Stimulated activated memory B cell treated with anti-CD40 and anti-IgM and Interleukin-4, amounts not matched to agents 10 μg/mL and 1 μg/mL and 100 μg/mL, for 72 hours (primary cell): ENCODE measurements around the gene KRTAP9-2.
"Not testable (repeated sequence)": the region's sequence is repeated elsewhere in the genome, so short reads cannot be mapped to it uniquely, and the experiment has no call there.

Experiments
- ATAC-seq: fragments of 150-1000 bp; cut with Tn5 transposase; 2 replicates; pipeline ENCODE4 v1.10.0; 2021
- H3K27ac Mint-ChIP-seq: one replicate; pipeline ENCODE4 v1.8.0; 2022; ENCODE audit warnings: mild to moderate bottlenecking, mixed read lengths
- H3K27me3 Mint-ChIP-seq: one replicate; pipeline ENCODE4 v1.8.0; 2022; ENCODE audit warnings: mixed read lengths
- H3K36me3 Mint-ChIP-seq: one replicate; pipeline ENCODE4 v1.8.0; 2022; ENCODE audit warnings: mixed read lengths
- H3K4me1 Mint-ChIP-seq: one replicate; pipeline ENCODE4 v1.8.0; 2022; ENCODE audit warnings: mixed read lengths
- H3K4me3 Mint-ChIP-seq: one replicate; pipeline ENCODE4 v1.8.0; 2022; ENCODE audit warnings: mild to moderate bottlenecking, moderate library complexity, mixed read lengths
- H3K9me3 Mint-ChIP-seq: one replicate; pipeline ENCODE4 v1.8.0; 2022; ENCODE audit warnings: mixed read lengths

KRTAP9-2 gene

DNA sequence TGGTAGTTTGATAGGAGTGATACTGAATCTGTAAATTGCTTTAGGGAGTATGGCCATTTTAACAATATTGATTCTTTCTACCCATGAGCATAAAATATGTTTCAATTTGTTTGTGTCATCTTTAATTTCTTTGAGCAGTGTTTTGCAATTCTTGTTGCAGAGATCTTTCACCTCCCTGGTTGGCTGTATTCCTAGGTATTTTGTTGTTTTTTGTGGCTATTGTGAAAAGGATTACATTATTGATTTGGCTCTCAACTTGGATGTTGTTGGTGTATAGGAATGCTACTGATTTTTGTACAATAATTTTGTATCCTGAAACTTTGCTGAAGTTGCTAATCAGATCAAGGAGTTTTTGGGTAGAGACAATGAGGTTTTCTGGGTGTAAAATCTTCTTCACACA, 32.0 kb downstream of the KRTAP9-2 start:
- Mint-ChIP-seq H3K9me3 (peaks cover 3% of the 10 kb centered on the region), H3K4me3 (no peak overlapping the region), H3K4me1 (no peaks in the 10 kb centered on the region), H3K36me3 (no peaks in the 10 kb centered on the region), H3K27me3 (peaks cover 61% of the 10 kb centered on the region), H3K27ac (no peak overlapping the region)
- ATAC-seq = no peak

DNA sequence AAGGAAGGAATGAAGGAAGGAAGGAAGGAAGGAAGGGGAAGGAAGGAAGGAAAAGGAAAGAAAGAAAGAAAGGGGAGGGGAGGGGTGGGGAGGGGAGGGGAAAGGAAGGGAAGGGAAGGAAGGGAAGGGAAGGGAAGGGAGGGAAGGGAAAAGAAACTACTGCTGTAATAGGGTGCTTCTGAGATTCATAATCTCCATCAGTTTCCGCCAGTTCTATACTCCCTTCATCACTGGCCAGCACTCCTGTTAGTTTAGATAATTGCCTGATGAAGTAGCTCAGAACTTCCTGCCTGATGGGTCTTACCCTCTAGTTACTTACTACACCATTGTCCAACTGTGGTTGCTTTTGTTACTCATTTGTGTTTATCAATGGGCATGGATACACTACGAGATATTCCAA, 36.8 kb downstream of the KRTAP9-2 start:
- Mint-ChIP-seq H3K9me3 (peaks cover 3% of the 10 kb centered on the region), H3K27ac (no peak overlapping the region), H3K27me3 (peaks cover 59% of the 10 kb centered on the region), H3K4me1 (no peaks in the 10 kb centered on the region), H3K36me3 (no peaks in the 10 kb centered on the region), H3K4me3 (no peak overlapping the region)
- no peak for ATAC-seq

DNA sequence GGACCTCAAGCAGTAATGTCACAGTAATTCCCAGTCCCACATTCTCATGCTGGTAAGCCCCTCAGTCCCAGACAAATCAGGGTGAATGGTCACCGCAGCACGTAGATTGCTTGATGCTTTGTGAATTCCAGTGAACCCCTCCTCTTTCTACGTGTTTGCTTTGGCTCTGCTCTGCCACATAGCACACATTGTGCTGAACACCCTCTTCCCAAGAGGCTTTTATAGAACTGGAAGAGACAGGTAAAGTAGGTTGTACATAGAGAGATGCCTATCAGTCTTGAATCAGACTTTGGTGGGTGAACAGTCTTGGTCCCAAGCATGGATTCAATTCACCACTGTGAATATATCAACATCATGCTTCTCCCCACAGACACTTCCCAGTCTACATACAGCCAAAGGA, 38.2 kb downstream of the KRTAP9-2 start:
- H3K36me3 Mint-ChIP-seq = no peaks in the 10 kb centered on the region
- ATAC-seq = no peak
- H3K9me3 Mint-ChIP-seq = peaks cover 3% of the 10 kb centered on the region
- H3K4me1 Mint-ChIP-seq = no peaks in the 10 kb centered on the region
- no peak overlapping the region for H3K4me3 Mint-ChIP-seq
- H3K27me3 Mint-ChIP-seq = peaks cover 57% of the 10 kb centered on the region
- H3K27ac Mint-ChIP-seq = no peak overlapping the region

DNA sequence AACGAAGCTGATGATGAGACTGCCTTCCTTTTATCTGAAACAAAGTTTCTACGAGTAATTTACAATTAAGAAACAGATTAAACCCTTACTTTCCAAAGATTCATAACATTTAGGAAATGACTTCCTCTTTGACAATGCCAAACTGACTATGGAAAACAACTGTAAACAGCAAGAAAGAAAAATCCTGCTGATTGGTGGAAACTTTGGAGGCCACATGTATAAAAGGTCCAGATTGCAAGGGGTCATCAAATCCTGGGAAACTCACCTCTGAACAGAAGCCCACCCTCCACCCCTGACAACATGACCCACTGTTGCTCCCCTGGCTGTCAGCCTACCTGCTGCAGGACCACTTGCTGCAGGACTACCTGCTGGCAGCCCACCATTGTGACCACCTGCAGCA, 38.6 kb downstream of the KRTAP9-2 start, which contains the start of gene KRTAP9-6:
KRTAP9-6 (plus strand) TSS at position 301 of the 400 bp plus-strand sequence; CDS start at position 301, 0 bp downstream.
- no peaks in the 10 kb centered on the region for H3K36me3 Mint-ChIP-seq
- H3K27ac Mint-ChIP-seq = no peak within 1 kb of the TSS
- no peak for ATAC-seq
- no peaks in the 10 kb centered on the region for H3K4me1 Mint-ChIP-seq
- no peak within 1 kb of the TSS for H3K4me3 Mint-ChIP-seq
- peaks cover 54% of the 10 kb centered on the region for H3K27me3 Mint-ChIP-seq
- peaks cover 3% of the 10 kb centered on the region for H3K9me3 Mint-ChIP-seq

DNA sequence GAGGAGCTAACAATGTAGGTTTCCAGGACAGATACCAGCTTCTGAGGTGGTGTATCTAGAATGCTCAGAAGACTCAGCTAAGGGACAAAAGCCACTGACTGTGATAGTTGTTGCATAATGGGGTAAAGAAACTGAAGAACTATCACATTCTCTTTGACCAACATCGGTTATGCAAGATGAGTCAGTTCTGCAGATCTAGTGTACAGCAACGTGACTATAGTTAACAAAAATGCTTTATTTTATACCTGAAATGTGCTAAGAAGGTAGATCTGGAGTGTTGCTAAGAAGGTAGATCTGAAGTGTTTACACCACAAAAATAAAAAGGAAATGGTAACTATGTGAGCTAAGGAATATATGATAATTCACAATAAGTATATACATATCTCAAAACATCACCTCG, 41.3 kb downstream of the KRTAP9-2 start:
- Mint-ChIP-seq H3K27ac (no peak overlapping the region), H3K4me1 (no peaks in the 10 kb centered on the region), H3K27me3 (peaks cover 51% of the 10 kb centered on the region), H3K9me3 (peaks cover 3% of the 10 kb centered on the region), H3K4me3 (no peak overlapping the region), H3K36me3 (no peaks in the 10 kb centered on the region)
- no peak for ATAC-seq

DNA sequence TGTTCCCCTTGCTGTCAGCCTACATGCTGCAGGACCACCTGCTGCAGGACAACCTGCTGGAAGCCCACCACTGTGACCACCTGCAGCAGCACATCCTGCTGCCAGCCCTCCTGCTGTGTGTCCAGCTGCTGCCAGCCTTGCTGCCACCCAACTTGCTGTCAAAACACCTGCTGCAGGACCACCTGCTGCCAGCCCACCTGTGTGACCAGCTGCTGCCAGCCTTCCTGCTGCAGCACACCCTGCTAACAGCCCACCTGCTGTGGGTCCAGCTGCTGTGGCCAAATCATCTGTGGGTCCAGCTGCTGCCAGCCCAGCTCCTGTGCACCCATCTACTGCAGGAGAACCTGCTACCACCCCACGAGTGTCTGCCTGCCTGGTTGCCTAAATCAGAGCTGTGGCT, 44.9 kb downstream of the KRTAP9-2 start:
- not testable (repeated sequence) for H3K36me3 Mint-ChIP-seq, H3K9me3 Mint-ChIP-seq, H3K4me1 Mint-ChIP-seq, H3K27ac Mint-ChIP-seq, H3K4me3 Mint-ChIP-seq, ATAC-seq
- peaks cover 40% of the 10 kb centered on the region for H3K27me3 Mint-ChIP-seq

DNA sequence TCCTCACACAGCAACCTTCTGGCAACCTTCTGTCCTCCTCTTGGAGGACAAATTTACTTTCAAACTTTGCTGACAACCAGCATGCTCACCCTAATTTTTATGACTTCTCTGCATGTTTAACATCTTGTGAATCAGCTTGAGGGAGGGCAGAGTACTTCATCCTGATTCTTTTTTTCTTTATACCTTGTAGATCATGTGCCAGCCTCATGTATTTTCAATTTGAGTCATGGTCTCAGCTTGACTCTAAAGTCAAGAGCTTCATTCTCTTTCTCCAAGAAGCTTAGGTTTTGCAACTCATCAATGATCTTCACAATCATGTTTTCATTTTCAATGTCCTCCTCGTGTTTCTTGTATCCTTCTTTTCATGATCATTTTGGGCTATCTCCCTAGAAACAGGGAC, 45.4 kb downstream of the KRTAP9-2 start:
- H3K4me1 Mint-ChIP-seq = no peaks in the 10 kb centered on the region
- peaks cover 40% of the 10 kb centered on the region for H3K27me3 Mint-ChIP-seq
- H3K36me3 Mint-ChIP-seq = no peaks in the 10 kb centered on the region
- ATAC-seq = no peak
- H3K4me3 Mint-ChIP-seq = no peak overlapping the region
- no peak overlapping the region for H3K27ac Mint-ChIP-seq
- no peaks in the 10 kb centered on the region for H3K9me3 Mint-ChIP-seq

DNA sequence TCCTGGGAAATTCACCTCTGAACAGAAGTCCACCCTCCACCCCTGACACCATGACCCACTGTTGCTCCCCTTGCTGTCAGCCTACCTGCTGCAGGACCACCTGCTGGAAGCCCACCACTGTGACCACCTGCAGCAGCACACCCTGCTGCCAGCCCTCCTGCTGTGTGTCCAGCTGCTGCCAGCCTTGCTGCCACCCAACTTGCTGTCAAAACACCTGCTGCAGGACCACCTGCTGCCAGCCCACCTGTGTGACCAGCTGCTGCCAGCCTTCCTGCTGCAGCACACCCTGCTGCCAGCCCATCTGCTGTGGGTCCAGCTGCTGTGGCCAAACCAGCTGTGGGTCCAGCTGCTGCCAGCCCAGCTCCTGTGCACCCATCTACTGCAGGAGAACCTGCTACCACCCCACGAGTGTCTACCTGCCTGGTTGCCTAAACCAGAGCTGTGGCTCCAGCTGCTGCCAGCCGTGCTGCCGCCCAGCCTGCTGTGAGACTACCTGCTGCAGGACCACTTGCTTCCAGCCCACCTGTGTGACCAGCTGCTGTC, 49.3 kb downstream of the KRTAP9-2 start, which contains the start of gene KRTAP9-7:
KRTAP9-7 (plus strand) TSS at position 51 of the 543 bp plus-strand sequence; CDS start at position 51, 0 bp downstream.
- ATAC-seq, H3K36me3 Mint-ChIP-seq, H3K27ac Mint-ChIP-seq, H3K9me3 Mint-ChIP-seq, H3K4me3 Mint-ChIP-seq, H3K4me1 Mint-ChIP-seq: not testable (repeated sequence)
- peaks cover 24% of the 10 kb centered on the region for H3K27me3 Mint-ChIP-seq
